K562 (cell line): ENCODE measurements around the gene SRPK2. TPM values are rescaled to one million over a fixed set of nuclear protein-coding genes. Genes with fewer than 3 reads are reported as not detected.
A peak's percentile ranks its signal among the peaks of the same experiment; 100 is the strongest.

Experiments
- CHD4 ChIP-seq: fragments of 200-600 bp; sonication (generic); IDR thresholded peaks from 3 replicates; pipeline ENCODE4 v1.6.1; 2012; ENCODE audit warnings: low read depth, mild to moderate bottlenecking, mixed read lengths, low read length, inconsistent platforms; ENCODE audit not compliant: insufficient read depth, insufficient replicate concordance, poor library complexity, severe bottlenecking
- E2F8 ChIP-seq: fragments of 450-650 bp; IDR thresholded peaks from 2 replicates; pipeline ENCODE4 v1.7.1; 2018; ENCODE audit warnings: mild to moderate bottlenecking, low read depth; ENCODE audit not compliant: partially characterized antibody
- FOXK2 ChIP-seq, 2 experiments: fragments of 450-650 bp; IDR thresholded peaks in 1 of 2; conservative IDR thresholded peaks in 1 of 2; 2 replicates each; pipeline ENCODE4 v1.6.1; 2016; ENCODE audit warnings: low read depth in 2 of 2, mild to moderate bottlenecking in 1 of 2
- ZNF609 ChIP-seq: sonication (generic); formaldehyde crosslinking; IDR thresholded peaks from 2 replicates; pipeline ENCODE4 v1.8.1; 2023; ENCODE audit warnings: missing genetic modification reagents, mild to moderate bottlenecking, borderline replicate concordance
- ZNF717 ChIP-seq: fragments of 250-450 bp; sonication (Bioruptor Pico); IDR thresholded peaks from 2 replicates; pipeline ENCODE4 v1.5.0; 2021
- polyA plus RNA-seq, 8 experiments: library from polyadenylated mRNA; depleted of rRNA in 4 of 8; stranded (reverse) in 5 of 8; unstranded in 3 of 8; fragments of >200 nt; fragmentation: Nextera tagmentation in 2 of 8; fragmentation: Illumina TruSeq in 1 of 8; extraction: Ambion mirVana in 2 of 8; extraction: Trizol in 1 of 8; gene quantifications; 2 replicates each; pipeline versions ENCODE4 v1.2.1 to v1.2.3, GENCODE V29; 2011 to 2014; ENCODE audit warnings: inconsistent platforms in 1 of 8, missing spikeins in 1 of 8
- total RNA-seq, 7 experiments: library from RNA; depleted of rRNA in 6 of 7; stranded (reverse); fragments of >200 nt in 6 of 7; fragmentation: Illumina TruSeq in 2 of 7; extraction: Trizol in 2 of 7; gene quantifications; 2 replicates each; pipeline versions ENCODE4 v1.2.1 to v1.2.3, GENCODE V29; 2011 to 2021; ENCODE audit warnings: low replicate concordance in 1 of 7
- TF ChIP-seq, protein P1 (sequence below): fragments of 450-650 bp; IDR thresholded peaks from 2 replicates; pipeline ENCODE4 v1.6.1; 2017; ENCODE audit warnings: antibody characterized with exemption

Gene SRPK2
- total and polyA plus RNA-seq, 9 of the 15 experiments (the other 6 are each of a cell fraction or from before 2014, with no cell fraction given): 21.5 to 44.7 (median 33.3) TPM

GRCh38 chr7:105396566-105396965, 7.8 kb upstream of the SRPK2 start (continued):
- no peak for TF ChIP-seq ZNF609
- peak in 1 of 2 experiments; percentile 16; a peak in 1 of 4 replicates for TF ChIP-seq FOXK2 (conservative IDR thresholded peaks at IDR 0.05 in 1 of 2, IDR thresholded peaks at IDR 0.05 in 1 of 2; ENCODE audit: low read depth in 2 of 2)
- TF ChIP-seq E2F8: no peak
- TF ChIP-seq CHD4: no peak
- TF ChIP-seq, protein P1, sequence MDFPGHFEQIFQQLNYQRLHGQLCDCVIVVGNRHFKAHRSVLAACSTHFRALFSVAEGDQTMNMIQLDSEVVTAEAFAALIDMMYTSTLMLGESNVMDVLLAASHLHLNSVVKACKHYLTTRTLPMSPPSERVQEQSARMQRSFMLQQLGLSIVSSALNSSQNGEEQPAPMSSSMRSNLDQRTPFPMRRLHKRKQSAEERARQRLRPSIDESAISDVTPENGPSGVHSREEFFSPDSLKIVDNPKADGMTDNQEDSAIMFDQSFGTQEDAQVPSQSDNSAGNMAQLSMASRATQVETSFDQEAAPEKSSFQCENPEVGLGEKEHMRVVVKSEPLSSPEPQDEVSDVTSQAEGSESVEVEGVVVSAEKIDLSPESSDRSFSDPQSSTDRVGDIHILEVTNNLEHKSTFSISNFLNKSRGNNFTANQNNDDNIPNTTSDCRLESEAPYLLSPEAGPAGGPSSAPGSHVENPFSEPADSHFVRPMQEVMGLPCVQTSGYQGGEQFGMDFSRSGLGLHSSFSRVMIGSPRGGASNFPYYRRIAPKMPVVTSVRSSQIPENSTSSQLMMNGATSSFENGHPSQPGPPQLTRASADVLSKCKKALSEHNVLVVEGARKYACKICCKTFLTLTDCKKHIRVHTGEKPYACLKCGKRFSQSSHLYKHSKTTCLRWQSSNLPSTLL: 0 out of 2 replicates have a peak, but pooled peaks have one; percentile 29
- TF ChIP-seq ZNF717 (CRISPR knock-in tag): no peak
